ENCODE data around the gene POLR1D.

- no peak for TF ChIP-seq CTCF (IDR thresholded peaks at IDR 0.05; ENCODE audit: insufficient read depth, low read length)
- TF ChIP-seq POLR2AphosphoS5 (IDR thresholded peaks at IDR 0.05; ENCODE audit: low read depth) = no peak
- TF ChIP-seq GABPA (IDR thresholded peaks at IDR 0.05; ENCODE audit: low read depth) = no peak
Measured at GRCh38 chr13:27622102-27622820, 569 bp downstream of the POLR1D start.
